ENCODE measurements around the gene ATG16L2.
A peak's percentile ranks its signal among the peaks of the same experiment; 100 is the strongest.

DNA sequence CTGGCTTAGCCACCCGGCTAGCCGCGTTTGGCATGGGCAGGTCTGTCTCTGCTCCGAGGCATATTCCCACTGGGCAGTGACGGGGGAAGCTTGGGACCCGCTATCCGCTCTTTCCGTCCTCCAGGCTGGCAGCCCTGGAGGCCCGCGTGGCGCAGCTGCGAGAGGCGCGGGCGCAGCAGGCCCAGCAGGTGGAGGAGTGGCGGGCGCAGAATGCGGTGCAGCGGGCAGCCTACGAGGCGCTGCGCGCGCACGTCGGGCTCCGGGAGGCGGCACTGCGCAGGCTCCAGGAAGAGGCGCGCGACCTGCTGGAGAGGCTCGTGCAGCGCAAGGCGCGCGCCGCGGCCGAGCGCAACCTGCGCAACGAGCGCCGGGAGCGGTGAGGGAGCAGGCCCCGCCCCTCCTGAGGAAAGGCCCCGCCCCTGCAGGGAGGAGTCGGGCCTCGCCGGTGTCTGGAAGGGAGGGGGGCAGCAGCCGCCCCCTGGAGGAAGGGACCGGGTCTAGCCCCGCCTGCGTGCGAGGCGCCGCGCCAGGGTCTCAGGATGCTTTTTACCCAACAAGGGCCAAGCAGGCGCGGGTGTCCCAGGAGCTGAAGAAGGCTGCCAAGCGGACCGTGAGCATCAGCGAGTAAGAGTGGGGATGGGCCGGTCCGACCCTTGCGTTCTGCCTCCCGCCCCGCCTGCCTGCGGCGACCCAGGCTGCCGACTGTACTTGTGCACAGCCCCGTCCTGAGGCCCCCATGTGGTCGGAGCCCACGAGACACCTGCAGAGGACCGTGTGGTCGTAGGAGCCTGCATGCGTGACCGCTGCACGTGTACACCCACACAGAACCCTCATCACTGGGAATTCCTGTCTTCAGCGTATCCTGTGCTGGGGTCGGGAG, 7.9 kb downstream of the ATG16L2 start:
- TF ChIP-seq POLR2A (IDR thresholded peaks at IDR 0.05; ENCODE audit: low read length) (peak; percentile 16), GATA1 (IDR thresholded peaks at IDR 0.05; ENCODE audit: low read depth, low read length) (no peak)

Data from erythroblast (primary cell).